ENCODE results near the gene CIAO2B. TPM values are rescaled to one million over a fixed set of nuclear protein-coding genes. Genes with fewer than 3 reads are reported as not detected.

The CIAO2B gene
- total RNA-seq, 1 donor from 2014 or later = 55.5 TPM

DNA sequence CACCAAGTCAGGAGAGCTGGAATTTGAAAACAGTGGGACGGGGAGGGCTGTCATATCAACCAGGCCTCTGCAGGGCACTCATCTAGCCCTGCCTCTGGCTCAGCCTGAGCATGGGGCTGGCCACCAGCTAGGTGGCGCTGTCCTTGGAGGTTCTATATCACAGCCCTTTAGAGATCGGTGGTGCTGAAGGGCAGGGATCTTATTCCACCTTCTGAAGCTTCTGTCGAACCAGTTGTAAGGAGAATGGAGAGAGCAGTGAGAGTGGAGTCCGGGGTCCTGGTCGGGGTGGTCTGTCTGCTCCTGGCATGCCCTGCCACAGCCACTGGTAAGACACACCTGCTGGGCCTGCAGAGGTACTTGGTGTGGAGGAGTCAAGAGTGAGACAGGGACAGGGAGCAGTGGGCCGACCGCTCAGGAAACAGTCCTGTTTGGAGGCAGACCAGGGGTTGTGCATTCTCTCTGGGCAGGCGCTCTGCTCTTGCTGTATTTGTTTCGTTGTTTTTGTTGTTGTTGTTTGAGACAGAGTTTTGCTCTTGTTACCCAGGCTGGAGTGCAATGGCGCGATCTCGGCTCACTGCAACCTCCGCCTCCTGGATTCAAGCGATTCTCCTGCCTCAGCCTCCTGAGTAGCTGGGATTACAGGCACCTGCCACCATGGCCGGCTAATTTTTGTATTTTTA, 27.0 kb upstream of the CIAO2B start, which contains the start of gene CES3:
Gene CES3, plus strand, starts transcription at position 202 of the 680 bp plus-strand sequence. Its CDS starts 42 bp downstream, at position 244.
- H3K27ac Mint-ChIP-seq = peak within 1 kb of the TSS; percentile 64
- H3K4me3 ChIP-seq = peak within 1 kb of the TSS; percentile 47
- H3K79me2 ChIP-seq (ENCODE audit: low read depth) = no peaks in the 10 kb centered on the region
- no peaks in the 10 kb centered on the region for H4K20me1 ChIP-seq (ENCODE audit: low read depth)
- peaks cover 12% of the 10 kb centered on the region for H3K27me3 Mint-ChIP-seq (ENCODE audit: insufficient read depth, low read depth)
- no peaks in the 10 kb centered on the region for H3K9me3 Mint-ChIP-seq
- H3K27me3 ChIP-seq = peaks cover 20% of the 10 kb centered on the region
- no peaks in the 10 kb centered on the region for H3F3A ChIP-seq (ENCODE audit: low read depth)
- no peaks in the 10 kb centered on the region for H3K4me1 ChIP-seq
- no peak within 1 kb of the TSS for H3K27ac ChIP-seq
- H3K4me3 Mint-ChIP-seq = peak within 1 kb of the TSS; percentile 87
- peak; percentile 91 for DNase-seq (ENCODE audit: low spot score)
- H2AFZ ChIP-seq (replicated peaks) = peak within 1 kb of the TSS; percentile 95
- TF ChIP-seq EZH2phosphoT487 (IDR thresholded peaks at IDR 0.05) = no peak
- TF ChIP-seq, protein P1, sequence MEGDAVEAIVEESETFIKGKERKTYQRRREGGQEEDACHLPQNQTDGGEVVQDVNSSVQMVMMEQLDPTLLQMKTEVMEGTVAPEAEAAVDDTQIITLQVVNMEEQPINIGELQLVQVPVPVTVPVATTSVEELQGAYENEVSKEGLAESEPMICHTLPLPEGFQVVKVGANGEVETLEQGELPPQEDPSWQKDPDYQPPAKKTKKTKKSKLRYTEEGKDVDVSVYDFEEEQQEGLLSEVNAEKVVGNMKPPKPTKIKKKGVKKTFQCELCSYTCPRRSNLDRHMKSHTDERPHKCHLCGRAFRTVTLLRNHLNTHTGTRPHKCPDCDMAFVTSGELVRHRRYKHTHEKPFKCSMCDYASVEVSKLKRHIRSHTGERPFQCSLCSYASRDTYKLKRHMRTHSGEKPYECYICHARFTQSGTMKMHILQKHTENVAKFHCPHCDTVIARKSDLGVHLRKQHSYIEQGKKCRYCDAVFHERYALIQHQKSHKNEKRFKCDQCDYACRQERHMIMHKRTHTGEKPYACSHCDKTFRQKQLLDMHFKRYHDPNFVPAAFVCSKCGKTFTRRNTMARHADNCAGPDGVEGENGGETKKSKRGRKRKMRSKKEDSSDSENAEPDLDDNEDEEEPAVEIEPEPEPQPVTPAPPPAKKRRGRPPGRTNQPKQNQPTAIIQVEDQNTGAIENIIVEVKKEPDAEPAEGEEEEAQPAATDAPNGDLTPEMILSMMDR (IDR thresholded peaks at IDR 0.05) = peak; percentile 98
- TF ChIP-seq EZH2 (IDR thresholded peaks at IDR 0.05) = no peak
- H3K4me1 Mint-ChIP-seq = peaks cover 12% of the 10 kb centered on the region
- no peaks in the 10 kb centered on the region for H3K36me3 ChIP-seq
- peak within 1 kb of the TSS; percentile 81 for H3K4me2 ChIP-seq
- H3K9ac ChIP-seq = no peak within 1 kb of the TSS
- H3K36me3 Mint-ChIP-seq = no peaks in the 10 kb centered on the region
- no peaks in the 10 kb centered on the region for H3K9me3 ChIP-seq (ENCODE audit: low read depth)

DNA sequence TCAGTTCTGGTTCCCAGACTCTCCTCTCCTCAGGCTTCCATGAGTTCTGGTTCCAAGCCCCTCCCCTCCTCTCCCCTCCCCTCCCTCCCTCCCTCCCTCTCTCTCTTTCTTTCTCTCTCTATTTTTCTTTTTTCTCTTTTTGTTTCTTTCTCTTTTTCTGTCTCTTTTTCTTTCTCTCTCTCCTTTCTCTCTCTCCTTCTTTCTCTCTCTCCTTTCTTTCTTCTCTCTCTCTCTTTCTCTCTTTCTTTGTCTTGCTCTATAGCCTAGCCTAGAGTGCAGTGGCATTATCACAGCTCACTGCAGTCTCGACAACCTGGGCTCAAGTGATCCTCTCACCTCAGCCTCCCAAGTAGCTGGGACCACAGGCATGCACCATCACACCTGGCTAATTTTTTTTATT, 26.1 kb upstream of the CIAO2B start:
- Mint-ChIP-seq H3K9me3 (no peaks in the 10 kb centered on the region), H3K27ac (no peak overlapping the region), H3K4me3 (no peak overlapping the region), H3K4me1 (peaks cover 12% of the 10 kb centered on the region), H3K27me3 (ENCODE audit: insufficient read depth, low read depth) (peaks cover 13% of the 10 kb centered on the region), H3K36me3 (no peaks in the 10 kb centered on the region)
- DNase-seq (ENCODE audit: low spot score) = no peak
- H3K9me3 ChIP-seq (ENCODE audit: low read depth) = no peaks in the 10 kb centered on the region
- H3K79me2 ChIP-seq (ENCODE audit: low read depth) = no peaks in the 10 kb centered on the region
- H3K36me3 ChIP-seq = no peaks in the 10 kb centered on the region
- no peak overlapping the region for H2AFZ ChIP-seq (replicated peaks)
- H3K9ac ChIP-seq = no peak overlapping the region
- TF ChIP-seq, protein P1 (IDR thresholded peaks at IDR 0.05) = no peak
- TF ChIP-seq EZH2 (IDR thresholded peaks at IDR 0.05) (no peak), EZH2phosphoT487 (IDR thresholded peaks at IDR 0.05) (no peak)
- no peak overlapping the region for H3K4me3 ChIP-seq
- no peaks in the 10 kb centered on the region for H3K4me1 ChIP-seq
- peaks cover 21% of the 10 kb centered on the region for H3K27me3 ChIP-seq
- no peaks in the 10 kb centered on the region for H3F3A ChIP-seq (ENCODE audit: low read depth)
- H3K27ac ChIP-seq = no peak overlapping the region
- H3K4me2 ChIP-seq = no peak overlapping the region
- H4K20me1 ChIP-seq (ENCODE audit: low read depth) = no peaks in the 10 kb centered on the region

DNA sequence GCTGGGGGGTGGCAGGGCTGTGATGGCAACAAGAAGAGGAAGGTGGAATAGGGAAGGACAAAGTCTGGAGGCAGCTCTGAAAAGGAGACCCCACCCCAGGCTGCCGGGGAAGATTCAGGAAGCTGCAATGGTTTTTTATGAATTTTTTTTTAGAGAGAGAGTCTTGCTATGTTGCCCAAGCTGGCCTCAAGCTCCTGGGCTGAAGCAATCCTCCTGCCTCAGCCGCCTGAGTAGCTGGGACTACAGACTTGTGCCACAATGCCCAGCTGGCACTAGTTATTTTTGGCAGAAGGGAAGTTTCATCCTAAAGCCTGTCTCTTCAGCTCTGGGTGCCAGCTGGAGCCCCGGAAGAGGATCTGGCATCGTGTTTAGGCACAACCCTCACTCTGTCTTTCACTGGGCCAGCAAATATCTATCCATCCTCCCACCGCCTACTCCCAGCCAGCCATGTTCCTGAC, 25.5 kb upstream of the CIAO2B start:
- no peaks in the 10 kb centered on the region for H3K36me3 Mint-ChIP-seq
- Histone ChIP-seq H3K4me1 (no peaks in the 10 kb centered on the region), H3K4me3 (no peak overlapping the region)

More for the DNA sequence above, 25.5 kb upstream of the CIAO2B start:
- no peaks in the 10 kb centered on the region for H3F3A ChIP-seq (ENCODE audit: low read depth)
- Mint-ChIP-seq H3K4me3 (no peak overlapping the region), H3K27ac (no peak overlapping the region), H3K4me1 (peaks cover 12% of the 10 kb centered on the region), H3K27me3 (ENCODE audit: insufficient read depth, low read depth) (peaks cover 15% of the 10 kb centered on the region), H3K9me3 (no peaks in the 10 kb centered on the region)
- H3K9ac ChIP-seq = no peak overlapping the region
- no peaks in the 10 kb centered on the region for H3K9me3 ChIP-seq (ENCODE audit: low read depth)
- H3K27ac ChIP-seq = no peak overlapping the region
- no peak overlapping the region for H3K4me2 ChIP-seq
- H2AFZ ChIP-seq (replicated peaks) = no peak overlapping the region
- no peak for DNase-seq (ENCODE audit: low spot score)
- TF ChIP-seq EZH2phosphoT487 (IDR thresholded peaks at IDR 0.05) (no peak), EZH2 (IDR thresholded peaks at IDR 0.05) (no peak)
- TF ChIP-seq, protein P1 (IDR thresholded peaks at IDR 0.05) = no peak
- no peaks in the 10 kb centered on the region for H4K20me1 ChIP-seq (ENCODE audit: low read depth)
- no peaks in the 10 kb centered on the region for H3K36me3 ChIP-seq
- H3K27me3 ChIP-seq = peaks cover 21% of the 10 kb centered on the region
- H3K79me2 ChIP-seq (ENCODE audit: low read depth) = no peaks in the 10 kb centered on the region
